BJ (cell line): ENCODE results near the gene NFIA. TPM values are rescaled to one million over a fixed set of nuclear protein-coding genes. Genes with fewer than 3 reads are reported as not detected.
A peak's percentile ranks its signal among the peaks of the same experiment; 100 is the strongest.
"Not testable (repeated sequence)": the region's sequence is repeated elsewhere in the genome, so short reads cannot be mapped to it uniquely, and the experiment has no call there.

Experiments used
- CTCF ChIA-PET: fragments of 350-600 bp; formaldehyde crosslinking; extraction: SDS; loops from one replicate; lab custom pipeline; 2021; ENCODE audit warnings: antibody characterized with exemption, inconsistent platforms; lab: Yijun Ruan, JAX
- POLR2A ChIA-PET: fragments of 300-600 bp; sonication (Branson Sonifier 250); formaldehyde crosslinking; extraction: SDS; loops from one replicate; lab custom pipeline; 2021; ENCODE audit warnings: antibody characterized with exemption; lab: Charles Lee
- DNase-seq: peaks from one replicate; pipeline ENCODE4 v3.0.0-alpha.2; 2011; ENCODE audit warnings: low read depth
- H3K27me3 ChIP-seq: 2 replicates; pipeline ENCODE4 v1.6.0; 2011; ENCODE audit warnings: low read length; ENCODE audit not compliant: control insufficient read depth, insufficient read depth
- H3K36me3 ChIP-seq: 2 replicates; pipeline ENCODE4 v1.5.1; 2011; ENCODE audit warnings: low read length; ENCODE audit not compliant: control insufficient read depth, insufficient read depth
- H3K4me3 ChIP-seq: 2 replicates; pipeline ENCODE4 v1.5.1; 2011; ENCODE audit warnings: low read depth, mild to moderate bottlenecking, control low read depth, low read length
- polyA plus RNA-seq: library from polyadenylated mRNA; depleted of rRNA; stranded (reverse); fragments of >200 nt; gene quantifications from 2 replicates; pipeline ENCODE4 v1.2.3, GENCODE V29; 2011
- TF ChIP-seq, protein P1 (sequence below): IDR thresholded peaks from 2 replicates; pipeline ENCODE4 v1.5.1; 2011; ENCODE audit warnings: low read depth, mild to moderate bottlenecking, control low read depth, inconsistent platforms, low read length, moderate library complexity; ENCODE audit not compliant: insufficient read depth

NFIA gene
- polyA plus RNA-seq, 1 experiment, result 4.5 TPM

DNA sequence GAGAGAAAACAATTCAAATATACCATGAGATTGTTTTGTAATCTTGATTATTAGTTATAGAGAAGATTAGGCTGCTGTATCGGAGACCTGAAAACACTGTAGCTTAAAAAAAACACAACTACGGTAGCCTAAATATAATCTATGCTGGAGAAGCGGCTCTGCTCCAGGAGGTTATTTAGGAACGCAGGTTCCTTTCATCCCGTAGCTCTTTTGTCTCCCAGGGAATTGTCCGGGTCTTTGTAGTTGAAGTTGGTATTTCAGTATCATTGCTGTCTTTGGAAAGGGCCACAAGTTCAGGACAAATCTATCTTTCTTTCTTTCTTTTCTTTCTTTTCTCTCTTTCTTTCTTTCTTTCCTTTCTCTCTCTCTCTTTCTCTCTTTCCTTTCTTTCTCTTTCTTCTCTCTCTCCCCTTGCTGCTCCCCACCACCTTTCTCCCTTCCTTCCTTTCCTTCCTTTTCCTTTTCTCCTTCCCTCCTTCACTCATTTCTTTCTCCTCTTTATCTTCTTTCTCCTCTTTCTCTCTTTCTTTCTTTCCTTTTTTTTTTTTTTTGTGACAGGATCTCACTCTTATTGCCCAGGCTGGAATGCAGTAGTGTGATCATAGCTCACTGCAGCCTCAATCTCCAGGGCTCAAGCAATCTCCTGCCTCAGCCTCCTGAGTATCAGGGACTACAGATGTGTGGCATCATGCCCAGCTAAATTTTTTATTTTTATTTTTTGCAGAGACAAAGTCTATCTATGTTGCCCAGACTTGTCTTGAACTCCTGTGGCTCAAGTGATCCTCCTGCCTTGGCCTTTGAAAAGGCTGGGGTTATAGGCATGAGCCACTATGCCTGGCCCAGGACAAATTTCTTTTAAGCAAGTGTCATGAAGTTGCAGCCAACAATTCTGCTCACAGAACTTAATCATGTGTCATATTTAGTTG is 10.9 kb upstream of the NFIA start:
- ChIA-PET POLR2A (no interaction called here), CTCF (interaction anchor here (2.3 kb wide), 1 partner anchor 22 kb away, joined by 7 read pairs; no protein-coding TSS in a partner anchor)
- TF ChIP-seq, protein P1, sequence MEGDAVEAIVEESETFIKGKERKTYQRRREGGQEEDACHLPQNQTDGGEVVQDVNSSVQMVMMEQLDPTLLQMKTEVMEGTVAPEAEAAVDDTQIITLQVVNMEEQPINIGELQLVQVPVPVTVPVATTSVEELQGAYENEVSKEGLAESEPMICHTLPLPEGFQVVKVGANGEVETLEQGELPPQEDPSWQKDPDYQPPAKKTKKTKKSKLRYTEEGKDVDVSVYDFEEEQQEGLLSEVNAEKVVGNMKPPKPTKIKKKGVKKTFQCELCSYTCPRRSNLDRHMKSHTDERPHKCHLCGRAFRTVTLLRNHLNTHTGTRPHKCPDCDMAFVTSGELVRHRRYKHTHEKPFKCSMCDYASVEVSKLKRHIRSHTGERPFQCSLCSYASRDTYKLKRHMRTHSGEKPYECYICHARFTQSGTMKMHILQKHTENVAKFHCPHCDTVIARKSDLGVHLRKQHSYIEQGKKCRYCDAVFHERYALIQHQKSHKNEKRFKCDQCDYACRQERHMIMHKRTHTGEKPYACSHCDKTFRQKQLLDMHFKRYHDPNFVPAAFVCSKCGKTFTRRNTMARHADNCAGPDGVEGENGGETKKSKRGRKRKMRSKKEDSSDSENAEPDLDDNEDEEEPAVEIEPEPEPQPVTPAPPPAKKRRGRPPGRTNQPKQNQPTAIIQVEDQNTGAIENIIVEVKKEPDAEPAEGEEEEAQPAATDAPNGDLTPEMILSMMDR, result no peak
- H3K4me3 ChIP-seq, result no peak overlapping the region
- no peak for DNase-seq
- H3K27me3 ChIP-seq, result no peaks in the 10 kb centered on the region; the same call in 1 of the 2 replicates
- H3K36me3 ChIP-seq, result no peaks in the 10 kb centered on the region

DNA sequence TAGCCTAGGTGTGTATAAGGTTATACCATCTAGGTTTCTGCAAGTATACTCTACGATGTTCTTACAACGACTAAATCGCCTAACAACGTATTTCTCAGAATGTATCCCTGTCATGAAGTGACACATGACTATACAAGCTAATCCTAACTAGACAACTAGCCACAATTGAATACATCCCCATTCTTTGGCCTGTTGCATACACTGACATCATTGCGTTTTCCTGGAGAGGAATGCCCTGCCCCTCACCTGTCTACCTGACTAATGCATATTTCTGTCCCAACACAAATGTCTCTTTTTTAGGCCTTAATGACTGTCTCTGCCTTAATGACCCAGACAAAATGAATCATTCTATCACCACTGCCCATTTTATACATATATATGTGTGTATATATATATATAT is 8.5 kb upstream of the NFIA start:
- H3K4me3 ChIP-seq, result no peak overlapping the region
- TF ChIP-seq, protein P1, result no peak
- DNase-seq, result no peak
- POLR2A ChIA-PET, result no interaction called here
- CTCF ChIA-PET, result interaction anchor here (0.6 kb wide), 1 partner anchor 31 kb away, joined by 3 read pairs; no protein-coding TSS in a partner anchor
- no peaks in the 10 kb centered on the region for H3K36me3 ChIP-seq
- H3K27me3 ChIP-seq, result no peaks in the 10 kb centered on the region; the same call in 1 of the 2 replicates

DNA sequence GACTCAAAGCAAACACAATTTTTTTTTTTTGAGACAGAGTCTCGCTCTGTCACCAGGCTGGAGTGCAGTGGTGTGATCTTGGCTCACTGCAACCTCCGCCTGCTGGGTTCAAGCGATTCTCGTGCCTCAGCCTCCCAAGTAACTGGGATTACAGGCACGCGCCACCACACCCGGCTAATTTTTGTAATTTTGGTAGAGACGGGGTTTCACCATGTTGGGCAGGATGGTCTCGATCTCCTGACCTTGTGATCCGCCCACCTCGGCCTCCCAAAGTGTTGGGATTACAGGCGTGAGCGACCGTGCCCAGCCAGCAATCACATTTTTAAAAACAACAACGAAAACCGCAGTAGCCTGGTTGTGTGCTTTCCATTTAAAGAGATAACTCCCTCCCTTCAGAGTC is 6.5 kb upstream of the NFIA start:
- DNase-seq, H3K27me3 ChIP-seq, POLR2A ChIA-PET, H3K36me3 ChIP-seq, H3K4me3 ChIP-seq: not testable (repeated sequence)
- CTCF ChIA-PET, result interaction anchor here (0.5 kb wide), 1 partner anchor 16 kb away, joined by 3 read pairs; no protein-coding TSS in a partner anchor

DNA sequence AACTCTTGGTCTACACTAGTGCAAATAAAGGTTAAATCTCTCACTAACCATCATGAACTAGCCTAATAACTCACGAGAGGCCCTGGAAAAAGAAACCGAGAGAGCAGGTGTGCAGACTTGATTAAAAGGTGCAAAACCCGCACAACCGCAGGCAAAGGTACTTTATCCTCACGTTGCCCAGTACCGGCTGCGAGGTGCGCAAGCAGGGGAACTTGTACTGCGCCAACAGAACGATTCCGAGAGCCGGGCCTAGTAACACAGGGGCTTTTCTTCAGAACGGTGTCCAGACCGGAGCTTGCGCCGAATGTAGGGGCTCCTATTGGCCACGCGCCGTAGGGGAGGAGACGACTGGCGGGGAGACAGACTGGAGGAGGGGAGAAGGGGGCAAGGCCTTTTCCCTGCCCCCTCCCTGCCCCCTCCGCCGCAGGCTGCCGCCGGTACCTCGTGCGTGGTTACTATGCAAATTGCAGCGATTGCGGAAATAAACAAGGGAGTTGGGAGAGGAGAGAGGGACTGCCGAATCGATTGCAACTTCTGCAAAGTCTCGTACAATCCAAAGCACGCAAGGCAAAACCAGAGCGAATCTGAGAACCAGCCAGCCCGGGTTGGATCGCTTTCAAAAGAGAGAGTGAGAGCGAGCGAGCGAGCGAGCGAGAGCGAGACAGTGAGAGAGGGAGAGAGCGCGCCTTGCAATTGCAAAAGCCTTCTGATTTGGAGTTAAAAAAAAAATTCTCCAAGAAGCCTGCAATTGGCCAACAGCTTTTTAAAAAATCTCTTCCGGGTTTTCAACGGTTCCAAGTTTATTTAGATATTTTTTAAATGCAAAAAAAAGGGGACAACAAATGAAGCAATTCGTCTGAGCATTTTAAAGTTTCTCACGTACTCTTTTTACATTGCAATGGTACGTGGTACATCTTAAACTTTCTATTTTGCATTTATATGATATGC is 5.4 kb upstream of the NFIA start:
- Histone ChIP-seq H3K36me3 (no peaks in the 10 kb centered on the region), H3K4me3 (peak overlapping the region; percentile 49), H3K27me3 (no peaks in the 10 kb centered on the region)
- ChIA-PET POLR2A (no interaction called here), CTCF (interaction anchor here (0.9 to 3.7 kb wide), 3 partner anchors 22 to 34 kb away, joined by 4 to 18 read pairs (median 4); no protein-coding TSS in a partner anchor)
- TF ChIP-seq, protein P1, result no peak
- peak; percentile 31 for DNase-seq

DNA sequence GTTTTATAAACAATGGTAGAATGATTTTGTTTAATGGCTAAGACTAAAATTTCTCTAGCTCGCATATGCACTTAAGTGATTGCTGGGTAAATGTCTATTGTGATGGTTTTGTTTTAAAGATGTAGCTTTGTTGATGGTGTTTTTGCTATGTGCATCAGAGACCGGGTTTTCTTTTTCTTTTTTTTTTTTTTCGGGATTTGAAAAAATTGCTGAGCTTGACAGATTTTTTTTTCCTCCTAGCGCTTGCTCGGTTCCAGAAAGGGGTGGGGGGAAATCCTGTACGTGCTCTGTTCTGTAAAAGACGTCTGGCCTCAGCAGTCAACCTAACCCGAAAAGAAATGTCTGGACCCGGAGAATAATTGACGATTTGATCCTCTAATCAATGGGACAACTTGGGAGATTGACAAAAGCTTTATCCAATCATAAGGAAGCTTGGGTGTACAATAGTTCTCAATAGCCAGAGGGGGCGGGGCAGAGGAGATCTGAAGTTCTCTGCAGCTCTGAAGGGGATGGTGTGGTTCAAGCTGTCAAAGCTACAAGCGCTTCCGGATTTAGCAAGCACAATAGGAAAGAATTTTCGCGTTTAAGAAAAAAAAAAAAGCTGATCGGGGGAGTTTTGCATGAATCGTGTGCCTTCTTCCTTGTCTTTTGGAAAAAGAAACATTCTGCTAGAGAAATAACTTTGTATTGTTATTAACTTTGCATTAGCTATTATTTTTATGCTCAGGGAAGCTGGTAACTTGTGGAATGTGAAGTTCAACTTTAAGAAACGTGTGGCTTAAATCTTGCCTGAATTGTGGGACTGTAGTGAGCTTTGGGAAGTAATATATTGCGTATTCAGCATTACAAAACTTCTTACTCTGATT is 4.5 kb upstream of the NFIA start:
- H3K4me3 ChIP-seq, result peak overlapping the region; percentile 49
- DNase-seq, result peak; percentile 97
- POLR2A ChIA-PET, result interaction anchor here (0.7 to 0.8 kb wide), 2 partner anchors 844 to 1484 kb away, joined by 8 to 17 read pairs; no protein-coding TSS in a partner anchor

More for the DNA sequence above, 4.5 kb upstream of the NFIA start:
- TF ChIP-seq, protein P1, result no peak
- H3K36me3 ChIP-seq, result no peaks in the 10 kb centered on the region
- CTCF ChIA-PET, result interaction anchor here (0.6 to 3.7 kb wide), 7 partner anchors 17 to 621 kb away, joined by 3 to 18 read pairs (median 4); no protein-coding TSS in a partner anchor
- H3K27me3 ChIP-seq, result no peaks in the 10 kb centered on the region
